ENCODE measurements around the gene LCP2.

DNA sequence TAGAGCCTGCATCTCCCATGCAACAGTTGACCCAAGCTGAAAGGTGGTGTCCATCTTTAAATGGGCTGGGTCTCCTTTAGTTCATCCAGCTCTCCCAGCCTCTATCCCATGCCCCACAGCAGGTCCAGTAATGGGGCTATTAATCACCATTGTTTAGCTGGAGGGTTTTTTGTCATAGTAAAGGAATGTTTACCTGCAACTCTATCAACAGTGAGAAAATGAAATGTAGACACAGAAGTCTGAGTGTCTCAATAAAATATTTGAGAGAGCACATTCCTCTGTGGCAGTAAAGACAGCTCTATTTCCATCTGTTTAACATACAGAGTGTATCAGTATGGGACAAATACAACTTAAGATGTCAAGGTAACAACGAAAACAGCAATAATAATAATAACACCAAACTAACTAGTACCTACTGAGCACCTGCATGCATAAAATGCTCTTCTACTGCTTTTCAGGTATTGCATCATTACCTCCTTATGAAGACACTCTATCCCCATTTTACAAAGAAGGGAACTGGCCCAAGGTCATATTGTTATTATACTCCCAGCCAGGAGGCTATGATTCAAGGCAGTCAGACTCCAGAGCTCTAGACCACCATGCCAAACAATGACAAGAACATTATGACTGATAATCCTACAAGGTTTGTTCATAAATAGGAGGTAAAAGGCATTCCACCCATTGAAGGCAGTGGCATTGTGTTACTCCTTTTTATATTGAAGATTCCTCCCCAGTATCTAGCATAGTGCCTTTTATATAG is 85.8 kb downstream of the LCP2 start:
- TF ChIP-seq, protein P1, sequence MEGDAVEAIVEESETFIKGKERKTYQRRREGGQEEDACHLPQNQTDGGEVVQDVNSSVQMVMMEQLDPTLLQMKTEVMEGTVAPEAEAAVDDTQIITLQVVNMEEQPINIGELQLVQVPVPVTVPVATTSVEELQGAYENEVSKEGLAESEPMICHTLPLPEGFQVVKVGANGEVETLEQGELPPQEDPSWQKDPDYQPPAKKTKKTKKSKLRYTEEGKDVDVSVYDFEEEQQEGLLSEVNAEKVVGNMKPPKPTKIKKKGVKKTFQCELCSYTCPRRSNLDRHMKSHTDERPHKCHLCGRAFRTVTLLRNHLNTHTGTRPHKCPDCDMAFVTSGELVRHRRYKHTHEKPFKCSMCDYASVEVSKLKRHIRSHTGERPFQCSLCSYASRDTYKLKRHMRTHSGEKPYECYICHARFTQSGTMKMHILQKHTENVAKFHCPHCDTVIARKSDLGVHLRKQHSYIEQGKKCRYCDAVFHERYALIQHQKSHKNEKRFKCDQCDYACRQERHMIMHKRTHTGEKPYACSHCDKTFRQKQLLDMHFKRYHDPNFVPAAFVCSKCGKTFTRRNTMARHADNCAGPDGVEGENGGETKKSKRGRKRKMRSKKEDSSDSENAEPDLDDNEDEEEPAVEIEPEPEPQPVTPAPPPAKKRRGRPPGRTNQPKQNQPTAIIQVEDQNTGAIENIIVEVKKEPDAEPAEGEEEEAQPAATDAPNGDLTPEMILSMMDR (IDR thresholded peaks at IDR 0.05) = no peak
- TF ChIP-seq EZH2 (IDR thresholded peaks at IDR 0.05; ENCODE audit: borderline replicate concordance, insufficient read depth, low read depth, low read length, poor library complexity, severe bottlenecking) = no peak

All from B cell (primary cell).